Measurements from ENCODE around the gene CYS1. TPM values are rescaled to one million over a fixed set of nuclear protein-coding genes. Genes with fewer than 3 reads are reported as not detected.

The CYS1 gene, protein sequence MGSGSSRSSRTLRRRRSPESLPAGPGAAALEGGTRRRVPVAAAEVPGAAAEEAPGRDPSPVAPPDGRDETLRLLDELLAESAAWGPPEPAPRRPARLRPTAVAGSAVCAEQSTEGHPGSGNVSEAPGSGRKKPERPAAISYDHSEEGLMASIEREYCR
- under 1 TPM; 0.33 to 0.34 TPM for total RNA-seq

DNA sequence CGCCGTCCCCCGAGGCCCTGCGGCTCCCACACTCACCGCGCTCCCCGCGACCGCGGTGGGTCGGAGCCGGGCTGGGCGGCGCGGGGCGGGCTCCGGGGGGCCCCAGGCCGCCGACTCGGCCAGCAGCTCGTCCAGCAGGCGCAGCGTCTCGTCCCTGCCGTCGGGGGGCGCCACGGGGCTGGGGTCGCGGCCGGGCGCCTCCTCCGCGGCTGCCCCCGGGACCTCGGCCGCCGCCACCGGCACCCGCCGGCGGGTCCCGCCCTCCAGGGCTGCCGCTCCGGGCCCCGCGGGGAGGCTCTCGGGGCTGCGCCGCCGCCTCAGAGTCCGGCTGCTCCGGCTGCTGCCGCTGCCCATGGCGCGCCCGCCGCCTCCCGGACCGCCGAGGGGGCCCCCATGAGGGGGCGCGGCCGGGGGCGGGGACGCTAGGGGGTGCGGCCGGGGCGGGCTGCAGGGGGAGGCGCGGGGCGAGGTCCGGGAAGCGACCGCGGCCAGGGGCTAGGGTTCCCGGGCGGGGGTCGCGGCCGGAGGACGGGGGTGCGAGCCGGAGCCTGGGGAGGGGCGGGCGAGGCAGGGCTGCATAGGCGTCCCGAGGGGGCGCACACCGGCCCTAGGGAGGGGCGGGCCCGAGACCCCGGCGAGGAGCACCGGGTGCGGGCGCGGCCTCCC lies at the start of gene CYS1:
TSS of gene CYS1 (minus strand) at position 542 of the 666 bp plus-strand sequence. CDS start at position 354, 188 bp downstream.

DNA sequence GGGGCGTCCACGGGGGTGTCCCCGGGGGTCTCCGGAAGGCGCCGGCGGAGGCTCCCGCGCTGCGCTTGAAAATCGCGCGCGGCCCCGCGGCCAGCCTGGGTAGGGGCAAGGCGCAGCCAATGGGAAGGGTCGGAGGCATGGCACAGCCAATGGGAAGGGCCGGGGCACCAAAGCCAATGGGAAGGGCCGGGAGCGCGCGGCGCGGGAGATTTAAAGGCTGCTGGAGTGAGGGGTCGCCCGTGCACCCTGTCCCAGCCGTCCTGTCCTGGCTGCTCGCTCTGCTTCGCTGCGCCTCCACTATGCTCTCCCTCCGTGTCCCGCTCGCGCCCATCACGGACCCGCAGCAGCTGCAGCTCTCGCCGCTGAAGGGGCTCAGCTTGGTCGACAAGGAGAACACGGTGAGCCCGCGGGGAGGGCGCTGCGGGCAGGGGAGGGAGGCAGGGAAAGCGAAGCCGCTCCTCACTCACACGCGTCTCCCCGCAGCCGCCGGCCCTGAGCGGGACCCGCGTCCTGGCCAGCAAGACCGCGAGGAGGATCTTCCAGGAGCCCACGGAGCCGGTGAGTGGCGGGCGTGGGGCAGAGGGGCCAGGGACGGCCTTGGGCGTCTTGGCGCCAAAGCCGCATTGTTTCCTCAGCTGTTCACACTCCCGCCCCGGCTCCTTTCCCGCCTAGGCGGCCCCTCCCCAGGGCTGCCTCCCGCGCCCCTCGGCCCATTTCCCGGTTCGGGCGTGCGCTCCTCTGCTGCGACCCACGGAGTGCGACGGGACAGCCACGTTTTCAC lies 42.5 kb upstream of the CYS1 start, which contains the start of gene RRM2:
TSS of gene RRM2 (plus strand) at position 240 of the 781 bp plus-strand sequence. CDS start at position 300, 60 bp downstream.

DNA sequence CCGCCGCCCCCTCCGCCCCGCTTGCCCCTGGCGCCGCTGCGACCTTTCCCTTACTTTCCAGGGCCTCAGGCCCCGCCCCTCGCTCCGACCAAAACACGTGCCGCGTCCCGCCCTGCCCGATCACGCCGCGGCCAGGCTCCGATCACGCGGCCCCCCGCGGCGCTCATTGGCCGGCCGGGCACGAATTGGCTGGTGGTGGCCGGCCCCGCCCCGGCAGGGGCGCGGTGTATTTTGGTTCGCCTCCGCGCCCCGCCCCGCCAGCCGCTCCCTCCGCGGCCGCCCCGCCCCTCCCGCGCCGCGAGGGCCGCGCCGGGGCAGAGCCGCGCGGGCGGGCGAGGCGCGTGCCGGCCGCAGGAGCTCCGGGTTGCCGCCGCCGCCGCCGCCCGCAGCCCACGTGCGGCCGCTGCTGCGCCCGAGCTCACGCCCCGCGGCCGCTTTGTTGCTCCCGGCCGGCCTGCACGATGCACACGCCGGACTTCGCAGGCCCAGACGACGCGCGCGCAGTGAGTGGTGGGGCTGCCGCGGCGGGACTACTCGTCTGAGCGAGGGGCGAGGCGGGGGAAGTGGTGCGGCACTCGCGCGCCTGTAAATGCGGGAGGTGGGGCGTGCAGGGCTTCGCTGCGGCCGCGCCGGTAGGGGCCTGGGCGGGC lies 36.8 kb downstream of the CYS1 start, which contains the start of gene KLF11:
TSS of gene KLF11 (plus strand) at position 295 of the 650 bp plus-strand sequence. CDS start at position 462, 167 bp downstream.

Small RNAs within 50 kb of the gene (small RNA-seq; reads per million reads assigned to genes)
- gene RF00568 = 0 reads per million in 2 donors

Other genes with a start within 250 kb of the CYS1 start
- gene TAF1B, start 236.9 kb downstream of the CYS1 start, total RNA-seq = 10 to 100 TPM; 27.9 to 32.3 TPM
- gene GRHL1, start 128.7 kb downstream of the CYS1 start, total RNA-seq = under 1 TPM; 0.34 to 1.00 TPM
- gene KLF11, start 36.9 kb downstream of the CYS1 start, total RNA-seq = 10 to 100 TPM; 11.3 to 11.4 TPM
- gene RRM2, start 42.3 kb upstream of the CYS1 start, total RNA-seq = 100 to 1,000 TPM in 1 of 2 donors, 10 to 100 TPM in 1; 33.4 to 104 TPM
- gene HPCAL1, start 222.5 kb upstream of the CYS1 start, total RNA-seq = 100 to 1,000 TPM in 1 of 2 donors, 10 to 100 TPM in 1; 70.5 to 152 TPM

Data from melanocyte of skin (primary cell).